GM23338 (cell line): ENCODE results near the gene NDST1.

Source experiments
- CREB1 ChIP-seq: fragments of 250-450 bp; sonication (Bioruptor Pico); IDR thresholded peaks from 2 replicates; pipeline ENCODE4 v1.5.0; 2020; ENCODE audit warnings: low read depth, mild to moderate bottlenecking, moderate library complexity
- CTCF ChIP-seq, 2 experiments: fragments of 200-600 bp in 1 of 2; sonication (generic) in 1 of 2; conservative IDR thresholded peaks; 2 replicates each; pipeline versions ENCODE4 v1.5.1 to v1.6.1; 2016 to 2017; ENCODE audit warnings: antibody characterized with exemption in 2 of 2, low read depth in 2 of 2, mild to moderate bottlenecking in 2 of 2, moderate library complexity in 1 of 2
- EZH2 ChIP-seq: fragments of 200-600 bp; sonication (generic); IDR thresholded peaks from one replicate; pipeline ENCODE4 v1.8.0; 2017; ENCODE audit warnings: antibody characterized with exemption, mild to moderate bottlenecking, low read depth; ENCODE audit not compliant: unreplicated experiment
- EZH2phosphoT487 ChIP-seq: fragments of 200-600 bp; sonication (generic); IDR thresholded peaks from one replicate; pipeline ENCODE4 v1.8.1; 2018; ENCODE audit warnings: antibody characterized with exemption; ENCODE audit not compliant: unreplicated experiment
- POLR2AphosphoS5 ChIP-seq: IDR thresholded peaks from 2 replicates; pipeline ENCODE4 v1.6.1; 2016; ENCODE audit warnings: antibody characterized with exemption, low read depth
- ZNF114 ChIP-seq: fragments of 250-450 bp; sonication (Bioruptor Pico); IDR thresholded peaks from 2 replicates; pipeline ENCODE4 v1.5.0; 2020; ENCODE audit warnings: mild to moderate bottlenecking, moderate library complexity

- TF ChIP-seq CTCF (conservative IDR thresholded peaks at IDR 0.05; ENCODE audit: low read depth in 2 of 2) = no peak
- no peak for TF ChIP-seq CREB1 (CRISPR knock-in tag)
- TF ChIP-seq EZH2 = no peak
- no peak for TF ChIP-seq POLR2AphosphoS5
- TF ChIP-seq ZNF114 (CRISPR knock-in tag) = no peak
- no peak for TF ChIP-seq EZH2phosphoT487
These were observed 38.0 kb upstream of the NDST1 start for GRCh38 chr5:150469718-150470469.
